ENCODE results near the gene KIF18A. TPM values are rescaled to one million over a fixed set of nuclear protein-coding genes. Genes with fewer than 3 reads are reported as not detected.

The KIF18A gene
- total RNA-seq, 1 donor from 2014 or later = 19.1 TPM

Other genes with a start within 250 kb of the KIF18A start
- 15.3 and 17.4 TPM in 2 replicates for gene METTL15, start 232 bp upstream of the KIF18A start, total RNA-seq